Measurements from ENCODE around the gene FAM169A. TPM values are rescaled to one million over a fixed set of nuclear protein-coding genes. Genes with fewer than 3 reads are reported as not detected.
"Not testable (repeated sequence)": the region's sequence is repeated elsewhere in the genome, so short reads cannot be mapped to it uniquely, and the experiment has no call there.

FAM169A gene
- total RNA-seq, 4 donors from 2014 or later, result 0.53 TPM; not detected in 3

GRCh38 chr5:74810915-74811314 lies 55.3 kb downstream of the FAM169A start:
- in situ Hi-C loops (cut with MboI; ENCODE audit: low sequenced_read_pairs in 4 of 4) (no loop called here), intact Hi-C loops (cut with DNase I; ENCODE audit: low total_unique reads) (no loop called here)
- TF ChIP-seq POLR2A (IDR thresholded peaks at IDR 0.05), result no peak
- no peak for TF ChIP-seq CTCF (IDR thresholded peaks at IDR 0.05 in 4 of 5, conservative IDR thresholded peaks at IDR 0.05 in 1 of 5)
- H3K9me3 ChIP-seq, result no peaks in the 10 kb centered on the region
- ATAC-seq (no peak), DNase-seq (no peak)
- no peaks in the 10 kb centered on the region for H3K27me3 ChIP-seq
- no peaks in the 10 kb centered on the region for H3K36me3 ChIP-seq
- H3K4me1 ChIP-seq, result no peaks in the 10 kb centered on the region
- no peak overlapping the region for H3K27ac ChIP-seq
- no peak overlapping the region for H3K4me3 ChIP-seq

GRCh38 chr5:74801941-74802340 lies 64.2 kb downstream of the FAM169A start:
- Histone ChIP-seq H3K27me3 (peaks cover 0 to 2% (median 0%) of the 10 kb centered on the region in 3 donors), H3K36me3 (no peaks in the 10 kb centered on the region), H3K9me3 (no peaks in the 10 kb centered on the region), H3K27ac (no peak overlapping the region), H3K4me1 (no peaks in the 10 kb centered on the region), H3K4me3 (no peak overlapping the region)
- TF ChIP-seq CTCF (IDR thresholded peaks at IDR 0.05 in 4 of 5, conservative IDR thresholded peaks at IDR 0.05 in 1 of 5) (no peak), POLR2A (IDR thresholded peaks at IDR 0.05) (no peak)
- DNase-seq, result no peak
- intact Hi-C loops (cut with DNase I; ENCODE audit: low total_unique reads), result no loop called here
- ATAC-seq, result no peak
- in situ Hi-C loops (cut with MboI; ENCODE audit: low sequenced_read_pairs in 4 of 4), result no loop called here

GRCh38 chr5:74801197-74801596 lies 65.0 kb downstream of the FAM169A start:
- H3K4me1 ChIP-seq, result no peaks in the 10 kb centered on the region
- H3K9me3 ChIP-seq, result no peaks in the 10 kb centered on the region
- no peak overlapping the region for H3K27ac ChIP-seq
- ATAC-seq (no peak), DNase-seq (no peak)
- TF ChIP-seq CTCF (IDR thresholded peaks at IDR 0.05 in 4 of 5, conservative IDR thresholded peaks at IDR 0.05 in 1 of 5) (no peak), POLR2A (IDR thresholded peaks at IDR 0.05) (no peak)
- peaks cover 0 to 2% (median 0%) of the 10 kb centered on the region in 3 donors for H3K27me3 ChIP-seq
- no peak overlapping the region for H3K4me3 ChIP-seq
- in situ Hi-C loops (cut with MboI; ENCODE audit: low sequenced_read_pairs in 4 of 4) (no loop called here), intact Hi-C loops (cut with DNase I; ENCODE audit: low total_unique reads) (no loop called here)
- H3K36me3 ChIP-seq, result no peaks in the 10 kb centered on the region

DNA sequence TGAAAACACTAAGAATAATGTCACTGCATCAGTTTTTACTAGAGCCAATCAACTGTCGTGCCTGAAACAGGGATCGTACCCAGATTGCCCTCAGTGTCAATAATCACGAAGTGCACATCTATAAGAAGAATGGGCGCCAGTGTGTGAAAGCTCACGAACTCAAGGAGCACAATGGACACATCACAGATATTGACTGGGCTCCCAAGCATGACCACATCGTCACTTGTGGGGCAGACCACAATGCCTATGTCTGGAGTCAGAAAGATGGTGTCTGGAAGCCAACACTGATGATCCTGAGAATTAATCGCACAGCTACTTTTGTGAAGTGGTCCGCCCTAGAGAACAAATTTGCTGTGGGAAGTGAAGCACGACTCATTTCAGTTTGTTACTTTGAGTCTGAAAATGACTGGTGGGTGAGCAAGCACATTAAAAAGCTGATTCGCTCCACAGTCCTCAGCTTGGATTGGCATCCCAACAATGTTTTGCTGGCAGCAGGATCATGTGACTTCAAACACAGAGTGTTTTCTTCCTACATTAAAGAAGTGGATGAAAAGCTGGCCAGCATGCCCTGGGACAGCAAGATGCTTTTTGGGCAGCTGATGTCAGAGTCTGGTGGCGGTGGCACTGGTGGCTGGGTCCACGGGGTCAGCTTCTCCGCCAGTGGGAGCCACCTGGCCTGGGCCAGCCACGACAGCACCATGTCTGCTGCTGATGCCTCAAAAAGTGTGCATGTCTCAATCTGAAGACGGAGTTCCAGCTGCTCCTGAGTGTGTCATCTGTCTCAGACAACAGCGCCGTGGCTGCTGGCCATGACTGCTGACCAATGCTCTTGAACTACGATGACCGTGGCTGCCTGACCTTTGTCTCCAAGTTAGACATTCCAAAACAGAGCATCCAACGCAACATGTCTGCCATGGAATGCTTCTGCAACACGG lies 66.9 kb downstream of the FAM169A start:
- no peak for TF ChIP-seq POLR2A (IDR thresholded peaks at IDR 0.05)
- TF ChIP-seq CTCF (IDR thresholded peaks at IDR 0.05 in 4 of 5, conservative IDR thresholded peaks at IDR 0.05 in 1 of 5), result no peak
- peak in 1 of 2 donors; percentile 36 for ATAC-seq
- in situ Hi-C loops (cut with MboI; ENCODE audit: low sequenced_read_pairs in 4 of 4), result no loop called here
- H3K27me3 ChIP-seq, result peaks cover 0 to 2% (median 0%) of the 10 kb centered on the region in 3 donors
- H3K36me3 ChIP-seq, result no peaks in the 10 kb centered on the region
- peak in 1 of 2 donors; percentile 15 for DNase-seq
- no peak overlapping the region for H3K4me3 ChIP-seq
- intact Hi-C loops (cut with DNase I; ENCODE audit: low total_unique reads), result no loop called here
- H3K9me3 ChIP-seq, result no peaks in the 10 kb centered on the region
- no peaks in the 10 kb centered on the region for H3K4me1 ChIP-seq
- H3K27ac ChIP-seq, result no peak overlapping the region

DNA sequence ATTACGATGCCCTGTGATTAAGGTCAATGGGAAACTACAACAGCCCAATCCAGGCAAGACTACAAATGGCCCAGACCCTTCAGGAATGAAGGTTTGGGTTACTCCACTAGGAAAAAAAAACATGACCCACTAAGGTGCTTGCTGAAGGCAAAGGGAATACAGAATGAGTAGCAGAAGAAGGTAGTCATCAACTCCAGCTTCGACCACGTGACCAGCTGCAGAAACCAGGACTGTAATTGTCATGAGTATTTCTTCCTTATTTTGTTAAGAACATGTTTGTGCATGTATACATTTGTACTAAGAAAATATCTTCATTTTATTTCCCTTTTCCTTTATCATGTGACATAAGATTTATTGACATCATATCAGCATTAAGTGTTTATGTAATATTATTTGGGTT lies 74.5 kb downstream of the FAM169A start:
- ATAC-seq; DNase-seq; H3K36me3 ChIP-seq; intact Hi-C loops (cut with DNase I; ENCODE audit: low total_unique reads); in situ Hi-C loops (cut with MboI; ENCODE audit: low sequenced_read_pairs in 4 of 4); H3K4me1 ChIP-seq; H3K9me3 ChIP-seq; H3K27me3 ChIP-seq; H3K4me3 ChIP-seq; H3K27ac ChIP-seq: not testable (repeated sequence)

All from gastrocnemius medialis (tissue), 4 donors.